ENCODE data around the gene EML2. TPM values are rescaled to one million over a fixed set of nuclear protein-coding genes. Genes with fewer than 3 reads are reported as not detected.

The EML2 gene
- total and polyA plus RNA-seq, 2 of the 8 experiments (the other 6 are each of a cell fraction or from before 2014, with no cell fraction given) = 28.8 to 29.4 TPM

GRCh38 chr19:45578861-45579260 lies 60.3 kb downstream of the EML2 start:
- Histone ChIP-seq H3K14ac (ENCODE audit: insufficient read length) (no peak overlapping the region), H3K18ac (ENCODE audit: extremely low read depth, low read length) (no peak overlapping the region), H2BK120ac (replicated peaks; ENCODE audit: low read depth, low read length) (no peak overlapping the region), H3K56ac (replicated peaks; ENCODE audit: insufficient read length, low read depth, low read length) (no peak overlapping the region), H3K79me1 (ENCODE audit: low read depth, low read length) (no peaks in the 10 kb centered on the region; the same call in 1 of the 2 replicates), H2AK5ac (ENCODE audit: low read depth, low read length) (no peak overlapping the region), H4K5ac (ENCODE audit: insufficient read length, low read depth, low read length) (no peak overlapping the region), H2AFZ (ENCODE audit: low read length) (no peak overlapping the region), H3K4me3 (ENCODE audit: extremely low read depth in 1 of 4, insufficient read depth in 2 of 4, low read depth in 3 of 4, low read length in 4 of 4) (no peak overlapping the region), H3K4me2 (ENCODE audit: insufficient read depth in 1 of 2, low read depth in 2 of 2, low read length in 2 of 2) (no peak overlapping the region), H2BK20ac (ENCODE audit: low read length) (no peak overlapping the region), H3K9me3 (ENCODE audit: insufficient read depth in 2 of 2, low read depth in 1 of 2, low read length in 1 of 2) (no peaks in the 10 kb centered on the region), H3K36me3 (ENCODE audit: control insufficient read depth in 2 of 4, insufficient read depth in 4 of 4, low read length in 3 of 4) (no peaks in the 10 kb centered on the region; a peak in 1 of 8 replicates), H3K27me3 (replicated peaks in 1 of 4; ENCODE audit: control insufficient read depth in 3 of 4, extremely low read depth in 1 of 4, insufficient read depth in 3 of 4, low read length in 3 of 4) (no peaks in the 10 kb centered on the region), H2BK12ac (ENCODE audit: low read depth, low read length) (0 out of 2 replicates have a peak overlapping the region, but pooled peaks have one; percentile 23), H2BK5ac (ENCODE audit: low read depth, low read length) (no peak overlapping the region), H4K20me1 (replicated peaks in 1 of 2; ENCODE audit: control insufficient read depth in 1 of 2, insufficient read depth in 2 of 2, low read length in 2 of 2) (no peaks in the 10 kb centered on the region), H2BK15ac (ENCODE audit: low read length) (no peak overlapping the region), H3K27ac (ENCODE audit: low read depth, low read length) (no peak overlapping the region), H3K4me1 (replicated peaks in 1 of 4; ENCODE audit: control insufficient read depth in 3 of 4, insufficient read depth in 4 of 4, low read length in 3 of 4) (peaks cover 7 to 15% (median 10%) of the 10 kb centered on the region in 4 experiments), H3K9ac (replicated peaks in 1 of 4; ENCODE audit: extremely low read depth in 1 of 4, low read depth in 3 of 4, low read length in 3 of 4) (no peak overlapping the region), H4K8ac (ENCODE audit: extremely low read depth, insufficient read depth, low read length) (no peak overlapping the region), H3K4ac (replicated peaks; ENCODE audit: insufficient read length, low read depth, low read length) (no peak overlapping the region), H4K91ac (replicated peaks; ENCODE audit: insufficient read length, low read length) (no peak overlapping the region), H3K79me2 (ENCODE audit: control insufficient read depth in 1 of 2, insufficient read depth in 2 of 2, low read length in 2 of 2) (peaks cover 0 to 5% of the 10 kb centered on the region in 2 experiments; a peak in 1 of 4 replicates), H3K23ac (ENCODE audit: insufficient read length) (no peak overlapping the region), H3K23me2 (ENCODE audit: low read depth, low read length) (peaks cover 2% of the 10 kb centered on the region)
- ChIA-PET CTCF (ENCODE audit: partially characterized antibody) (no interaction called here), POLR2A (ENCODE audit: partially characterized antibody) (no interaction called here)
- TF ChIP-seq POU5F1 (IDR thresholded peaks at IDR 0.05; ENCODE audit: low read depth, low read length) (no peak), GTF2F1 (IDR thresholded peaks at IDR 0.05; ENCODE audit: borderline replicate concordance, low read depth, low read length) (no peak), PHF8 (conservative IDR thresholded peaks at IDR 0.05; ENCODE audit: low read depth, low read length) (no peak), SAP30 (IDR thresholded peaks at IDR 0.05; ENCODE audit: insufficient read depth, insufficient replicate concordance, low read length) (no peak), SP2 (IDR thresholded peaks at IDR 0.05; ENCODE audit: low read length) (no peak)
- WGBS, 2 experiments (ENCODE audit: extremely low coverage in 1 of 2, insufficient coverage in 1 of 2, insufficient read length in 1 of 2, insufficient replicate concordance in 2 of 2, low coverage in 1 of 2, low lambda C conversion rate in 2 of 2, missing lambda C conversion rate in 1 of 2) = 85% methylated on average over 5 of the region's 5 CpGs; no CpG with 5 or more reads in 1 of the 2 experiments
- FAIRE-seq (no peak), DNase-seq (ENCODE audit: low read depth in 1 of 2, low spot score in 2 of 2) (no peak)

Measured in H1 (cell line).